NCI-H1417 (cell line): ENCODE measurements around the gene NEGR1.
A peak's percentile ranks its signal among the peaks of the same experiment; 100 is the strongest.

ENCODE experiments used
- DNase-seq, 3 experiments: peaks; one replicate each; lab custom pipeline; 2025; lab: John Stamatoyannopoulos, UW

Gene NEGR1

DNA sequence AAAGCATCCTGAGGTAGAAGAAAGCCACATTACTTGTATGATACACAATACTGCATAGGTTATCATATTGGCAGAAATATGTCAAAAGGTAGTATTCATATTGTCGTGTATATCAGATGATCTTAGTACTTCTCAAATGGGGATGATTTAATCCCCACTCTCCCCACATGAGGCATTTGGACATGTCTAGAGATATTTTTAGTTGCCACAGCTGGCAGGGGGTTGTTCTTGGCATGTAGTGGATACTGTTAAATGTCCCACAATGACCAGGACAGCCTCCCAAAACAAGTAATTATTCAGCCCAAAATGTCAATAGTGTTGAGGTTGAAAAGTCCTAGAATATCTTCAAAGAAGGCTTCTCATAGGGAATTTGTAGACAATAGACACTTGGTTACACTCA, 162.8 kb downstream of the NEGR1 start:
- DNase-seq, result no peak

DNA sequence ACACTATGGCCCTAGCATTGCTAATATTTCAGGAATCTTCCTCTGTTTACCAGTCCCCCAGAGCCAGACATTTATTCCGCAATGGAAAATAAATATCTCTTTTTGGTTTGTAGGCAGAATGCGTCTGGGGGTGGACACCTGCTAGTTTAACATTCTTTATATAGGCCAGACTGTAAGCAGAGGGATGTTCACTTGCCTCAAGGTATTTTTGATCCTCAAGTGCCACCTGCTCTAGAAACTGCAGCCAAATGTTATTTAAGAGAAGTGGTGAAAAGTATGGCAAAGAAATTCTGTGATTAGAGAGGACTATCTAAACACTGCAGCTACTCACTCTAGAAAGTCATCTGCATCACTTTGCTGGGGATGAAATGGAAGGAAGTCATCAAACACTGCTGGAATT, 164.7 kb downstream of the NEGR1 start:
- no peak for DNase-seq

DNA sequence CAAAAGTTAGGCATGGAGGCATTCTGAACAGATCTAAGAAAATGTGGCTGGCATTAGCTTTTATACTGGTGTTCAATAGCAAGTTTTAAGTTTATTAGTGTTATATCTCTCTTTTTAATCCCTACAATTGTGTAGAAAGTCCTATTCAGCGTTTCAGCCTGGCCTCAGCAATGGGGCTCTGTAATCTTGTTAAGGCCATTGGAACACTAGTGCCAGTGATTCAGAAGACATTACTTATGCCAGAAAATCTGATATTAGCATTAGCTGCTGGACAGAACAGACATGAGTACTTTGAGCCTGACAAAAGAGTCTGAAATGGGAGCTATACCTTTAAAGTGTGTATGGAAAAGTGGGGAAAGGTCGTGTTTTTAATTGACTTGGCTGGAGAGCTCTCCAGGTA, 167.0 kb downstream of the NEGR1 start:
- DNase-seq, result no peak

DNA sequence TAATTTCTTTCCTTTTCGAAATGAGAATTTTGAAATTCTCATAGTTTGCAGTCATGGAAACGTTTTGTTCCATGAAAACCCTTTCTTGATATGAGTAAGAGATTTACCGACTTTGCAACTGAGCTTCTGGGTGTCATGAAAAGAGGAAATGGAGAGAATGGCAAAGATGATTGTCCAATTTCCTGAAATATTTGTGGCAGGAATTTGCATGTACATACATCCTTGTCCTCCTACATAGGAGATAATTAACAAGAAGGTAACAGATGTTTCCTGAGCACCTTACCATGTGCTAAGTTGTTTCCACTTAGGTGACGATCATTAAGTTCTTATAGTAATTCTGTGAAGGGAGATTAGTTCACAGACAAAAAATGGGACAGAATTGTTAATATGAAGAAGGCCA, 170.7 kb downstream of the NEGR1 start:
- DNase-seq, result no peak

DNA sequence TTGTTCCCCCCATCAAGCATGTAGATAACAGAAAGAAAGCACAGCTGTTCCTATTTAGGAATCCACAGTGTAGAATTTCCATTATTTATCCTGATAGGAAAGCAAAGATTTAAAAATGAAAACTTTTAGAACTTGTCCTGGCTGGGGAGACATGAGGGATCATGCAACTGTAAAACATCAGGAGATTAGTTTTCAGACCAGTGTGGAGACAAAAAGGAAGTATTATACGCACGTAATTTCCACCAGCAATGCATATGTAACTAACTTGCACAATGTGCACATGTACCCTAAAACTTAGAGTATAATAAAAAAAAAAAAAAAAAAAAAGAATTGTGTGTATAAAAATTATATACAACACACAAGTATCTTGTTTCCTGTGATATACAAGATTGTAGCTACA, 172.4 kb downstream of the NEGR1 start:
- DNase-seq, result no peak

DNA sequence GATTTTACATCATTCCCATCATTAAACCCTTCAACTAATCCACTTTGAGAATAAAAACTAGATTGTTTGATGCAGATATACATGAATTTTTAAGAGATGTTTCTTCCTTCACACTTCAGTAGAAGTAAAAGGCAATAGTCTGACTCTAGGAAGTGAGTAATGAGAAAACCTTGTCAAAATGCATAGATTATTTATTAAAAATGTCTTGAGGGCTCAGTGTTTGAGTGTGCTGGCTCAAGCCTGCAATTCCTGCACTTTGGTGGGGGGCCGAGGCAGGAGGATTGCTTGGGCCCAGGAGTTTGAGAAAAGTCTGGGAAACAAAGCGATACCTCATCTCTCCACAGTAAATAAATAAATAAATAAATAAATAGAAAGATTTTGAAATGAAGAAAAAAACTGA, 177.1 kb downstream of the NEGR1 start:
- no peak for DNase-seq

DNA sequence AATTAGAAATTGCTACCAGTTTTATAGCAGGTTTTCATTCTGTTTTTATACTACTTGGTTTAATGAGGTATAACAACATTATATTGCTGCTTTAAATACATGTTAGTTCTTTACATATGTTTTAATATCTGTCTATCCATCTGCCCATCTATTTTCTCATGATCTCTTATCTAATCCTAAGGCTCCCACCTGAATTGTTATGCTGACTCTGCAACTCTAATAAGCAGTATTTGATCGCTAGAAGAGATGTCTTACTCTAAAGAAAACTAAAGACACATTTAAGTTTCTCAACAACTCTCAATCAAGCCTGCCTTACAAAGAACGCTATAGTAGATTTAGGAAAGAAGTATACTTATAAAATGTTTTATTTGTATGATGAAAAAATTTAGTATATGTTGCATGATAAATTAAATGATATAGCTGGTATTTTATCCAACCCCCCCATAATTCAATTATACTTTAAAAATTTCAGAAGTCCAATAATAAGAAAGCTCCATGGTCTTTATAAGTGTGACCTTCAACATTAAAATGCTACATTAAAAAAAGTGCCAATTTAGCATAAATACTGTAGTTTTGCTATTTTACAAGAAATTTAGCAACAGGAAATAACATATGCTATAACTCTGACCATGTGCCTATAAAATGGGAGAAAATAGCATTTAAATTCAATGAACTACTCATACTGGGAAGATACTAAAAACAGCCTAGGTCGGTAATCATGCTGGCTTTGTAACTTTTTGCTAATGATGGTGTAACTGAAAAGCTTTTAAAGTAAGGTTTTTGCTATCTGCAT, 180.3 kb downstream of the NEGR1 start:
- no peak for DNase-seq

DNA sequence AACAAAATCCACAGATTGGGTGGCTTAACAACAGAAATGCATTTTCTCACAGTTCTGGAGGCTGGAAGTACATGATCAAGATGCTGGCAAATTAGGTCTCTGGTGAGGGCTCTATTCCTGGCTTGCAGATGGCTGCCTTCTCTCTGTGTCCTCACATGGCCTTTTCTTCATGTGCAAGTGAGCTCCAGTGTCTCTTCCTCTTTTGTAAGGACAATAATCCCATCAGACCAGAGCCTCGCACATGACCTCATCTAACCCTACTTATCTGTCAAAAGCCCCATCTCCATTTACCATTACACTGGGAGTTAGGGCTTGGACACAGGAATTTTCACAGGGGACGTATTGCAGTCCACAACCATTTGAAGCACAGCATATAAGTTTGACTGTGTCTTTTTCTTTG, 181.6 kb downstream of the NEGR1 start:
- no peak for DNase-seq

DNA sequence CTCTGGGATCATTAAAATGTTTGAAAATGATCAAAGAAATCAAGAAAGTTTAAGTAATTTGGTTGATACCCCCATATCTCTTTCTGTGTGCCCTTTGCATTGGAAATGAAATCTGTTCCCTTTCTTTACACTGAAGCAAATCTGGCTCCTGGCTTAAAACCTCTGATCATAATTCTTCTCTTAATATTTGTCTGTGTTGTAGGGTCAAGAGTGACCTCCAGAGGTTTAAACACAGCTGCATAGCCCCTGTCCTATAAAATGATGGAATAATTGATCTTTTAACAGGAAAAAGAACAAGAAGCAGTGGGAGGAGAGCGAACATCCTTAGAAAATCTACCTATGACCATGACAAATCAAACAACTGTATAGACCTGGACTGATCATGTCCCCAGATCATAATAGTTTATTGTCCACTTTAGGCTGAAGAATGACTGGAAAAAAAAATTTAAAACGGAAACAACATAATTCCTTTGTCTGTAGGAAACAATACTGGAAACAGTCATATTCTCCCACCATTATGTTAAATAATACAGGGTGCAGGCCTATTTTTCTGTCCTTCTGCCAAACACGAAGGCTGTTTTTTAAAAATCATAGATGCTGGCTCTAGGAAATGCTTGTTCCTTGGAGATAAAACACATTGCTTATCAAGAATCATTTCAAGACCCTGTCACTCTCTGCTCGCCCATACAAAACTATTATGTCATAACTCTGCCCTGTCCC, 184.3 kb downstream of the NEGR1 start:
- DNase-seq, result no peak

DNA sequence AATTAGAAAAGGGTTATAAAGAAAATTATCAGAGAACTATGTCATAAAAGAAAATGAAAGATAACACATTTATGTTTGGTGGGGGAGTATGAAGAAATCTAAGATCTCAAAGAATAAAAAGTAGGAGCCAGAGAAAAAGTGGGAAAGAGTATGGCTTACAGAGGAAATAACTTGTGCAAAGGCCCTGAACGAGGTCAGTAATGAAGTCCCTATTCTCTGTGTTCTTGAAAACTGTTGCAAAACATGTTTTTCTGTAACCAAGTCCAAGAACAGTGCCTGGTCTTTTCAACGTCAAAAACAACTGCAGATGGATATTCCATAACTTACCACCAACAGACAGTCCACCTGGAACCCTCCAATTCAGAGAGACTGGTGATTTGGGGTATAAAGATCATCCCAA, 188.1 kb downstream of the NEGR1 start:
- no peak for DNase-seq

DNA sequence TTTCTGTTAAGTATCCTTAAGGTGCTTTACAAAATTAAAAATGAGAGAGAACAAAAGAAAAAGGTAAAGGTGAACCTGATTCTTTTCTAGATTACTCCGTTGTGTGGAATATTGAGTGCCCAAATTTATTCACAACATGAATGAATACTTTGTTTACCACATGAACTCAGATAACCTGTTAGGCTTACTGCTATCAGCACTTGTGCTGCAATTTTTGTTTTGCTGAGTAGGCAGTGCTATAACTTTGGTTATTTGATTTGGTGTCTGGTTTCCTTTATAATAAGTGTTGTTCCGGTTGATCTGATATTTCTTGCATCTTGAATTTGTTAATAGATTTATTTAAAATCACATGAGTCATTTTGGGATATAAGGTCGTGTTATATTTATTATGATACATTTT, 195.9 kb downstream of the NEGR1 start:
- peak in 1 of 3 experiments; percentile 63 for DNase-seq

DNA sequence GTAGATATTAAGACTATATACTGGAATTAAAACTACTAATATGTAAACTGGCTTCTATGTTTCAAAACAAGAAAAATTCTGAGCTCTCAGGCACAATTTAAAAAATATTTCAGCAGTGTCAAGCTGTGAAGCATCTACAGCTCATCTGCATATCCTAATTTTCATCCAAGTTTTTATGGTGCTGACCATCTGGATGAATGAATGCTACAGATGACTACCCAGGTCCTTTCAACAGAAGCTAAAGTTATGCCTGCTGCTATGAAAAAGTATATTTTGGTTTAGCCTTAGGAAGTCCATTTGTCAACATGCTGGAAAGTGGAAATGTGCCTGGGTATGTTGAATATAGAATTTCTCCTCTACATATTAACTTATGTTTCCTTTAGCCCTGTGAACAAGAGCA, 206.9 kb downstream of the NEGR1 start:
- DNase-seq, result no peak

DNA sequence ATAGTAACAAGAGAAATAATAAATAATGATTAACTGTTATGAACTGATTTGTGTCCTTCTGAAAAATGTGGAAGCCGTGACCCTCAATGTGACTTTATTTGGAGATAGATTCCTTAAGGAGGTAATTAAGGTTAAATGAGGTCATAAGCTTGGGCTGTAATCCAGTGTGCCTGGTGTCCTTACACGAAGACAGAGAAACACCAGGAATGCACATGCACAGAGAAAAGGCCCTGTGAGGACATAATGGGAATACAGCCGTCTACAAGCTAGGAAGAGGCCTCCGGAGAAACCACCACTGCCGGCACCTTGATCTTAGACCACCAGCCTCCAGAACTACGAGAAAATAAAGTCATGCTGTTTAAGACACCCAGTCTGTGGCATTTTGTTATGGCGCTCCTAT, 215.9 kb downstream of the NEGR1 start:
- DNase-seq, result no peak

DNA sequence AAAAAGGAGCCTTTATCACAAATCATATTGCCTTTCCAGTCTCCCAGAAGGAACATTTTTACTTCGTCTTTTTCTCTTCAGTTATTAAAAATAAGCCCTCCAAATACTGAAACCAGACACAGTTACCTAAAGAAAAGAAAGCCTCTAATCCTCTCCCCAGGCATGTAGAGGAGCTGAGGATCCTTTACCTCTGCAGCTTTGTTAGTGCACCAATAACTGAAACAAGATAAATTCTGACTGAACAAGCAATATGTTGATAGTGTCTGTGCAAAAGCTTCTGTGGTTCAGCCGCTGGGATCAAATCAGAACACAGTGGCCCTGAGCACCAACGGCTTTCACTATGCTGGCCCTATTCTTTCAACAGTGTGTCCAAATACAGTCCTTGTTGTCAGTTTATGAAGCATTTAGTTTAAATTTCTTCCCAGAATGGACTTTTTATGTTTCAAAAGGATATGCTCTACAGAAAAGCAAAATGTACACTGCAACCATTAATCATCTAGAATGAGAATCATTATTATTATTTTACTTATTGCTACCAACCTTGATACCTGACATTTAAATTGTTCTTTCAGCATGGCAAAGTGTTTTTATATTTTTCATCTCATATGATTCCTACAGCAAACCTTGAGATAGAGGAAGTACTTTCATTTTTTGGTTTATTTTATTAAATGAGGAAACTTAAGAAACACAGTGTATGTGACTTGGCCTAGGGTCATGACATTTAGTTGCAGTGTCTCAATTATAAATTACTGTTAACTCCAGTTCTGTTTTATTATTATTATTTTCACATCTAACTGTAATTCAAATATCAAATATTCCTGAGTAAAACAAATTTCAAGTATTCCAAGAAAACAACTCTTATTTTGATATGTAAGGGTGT, 217.9 kb downstream of the NEGR1 start:
- DNase-seq, result no peak

DNA sequence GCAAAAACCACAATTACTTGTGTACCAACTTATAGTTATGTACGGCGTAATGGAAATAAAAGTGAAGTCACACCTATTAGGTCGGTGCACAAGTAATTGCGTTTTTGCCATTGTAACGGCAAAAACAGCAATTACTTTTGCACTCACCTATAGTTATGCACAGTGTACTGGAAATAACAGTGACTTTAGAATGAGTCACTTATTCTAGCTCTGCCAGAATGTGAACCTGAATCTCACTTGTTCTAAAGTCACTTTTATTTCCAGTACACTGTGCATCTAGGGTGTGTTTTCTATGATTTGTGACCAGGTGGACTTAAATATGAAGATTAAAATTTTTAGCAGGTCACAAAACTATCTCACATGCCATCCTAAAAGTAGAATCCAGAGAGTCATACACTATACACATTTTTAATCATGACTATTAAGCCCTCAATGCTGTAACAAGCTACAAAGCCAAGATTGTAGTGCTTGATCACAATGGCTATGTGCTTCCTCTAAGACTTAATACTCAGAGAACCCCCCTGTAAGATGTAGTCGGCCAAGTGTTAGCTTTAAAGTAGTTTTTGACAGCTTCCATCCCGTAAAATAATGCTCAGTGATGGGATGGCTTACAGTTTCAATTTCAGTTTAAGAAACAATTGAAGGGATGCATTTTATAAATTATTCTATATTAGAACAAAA, 218.8 kb downstream of the NEGR1 start:
- DNase-seq, result no peak

DNA sequence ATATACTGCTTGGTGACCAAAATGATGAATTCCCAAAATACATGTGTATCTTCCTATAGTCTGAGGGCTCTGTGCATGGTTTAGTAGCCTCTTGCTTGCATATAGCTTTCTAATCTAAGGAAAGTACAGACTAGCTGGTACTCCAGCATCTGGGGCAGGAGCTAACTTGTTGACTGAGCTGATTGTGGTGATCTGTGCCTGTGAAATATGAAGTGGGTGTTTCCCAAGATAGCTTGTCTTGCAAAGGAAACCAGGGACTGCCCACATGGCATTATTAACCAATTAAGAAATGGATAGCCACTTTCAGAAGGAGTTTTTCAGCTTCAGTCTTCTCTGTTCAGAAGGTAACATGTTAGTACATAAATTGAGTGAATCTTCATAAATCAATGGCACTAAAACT, 219.8 kb downstream of the NEGR1 start:
- DNase-seq, result peak in 1 of 3 experiments; percentile 9

DNA sequence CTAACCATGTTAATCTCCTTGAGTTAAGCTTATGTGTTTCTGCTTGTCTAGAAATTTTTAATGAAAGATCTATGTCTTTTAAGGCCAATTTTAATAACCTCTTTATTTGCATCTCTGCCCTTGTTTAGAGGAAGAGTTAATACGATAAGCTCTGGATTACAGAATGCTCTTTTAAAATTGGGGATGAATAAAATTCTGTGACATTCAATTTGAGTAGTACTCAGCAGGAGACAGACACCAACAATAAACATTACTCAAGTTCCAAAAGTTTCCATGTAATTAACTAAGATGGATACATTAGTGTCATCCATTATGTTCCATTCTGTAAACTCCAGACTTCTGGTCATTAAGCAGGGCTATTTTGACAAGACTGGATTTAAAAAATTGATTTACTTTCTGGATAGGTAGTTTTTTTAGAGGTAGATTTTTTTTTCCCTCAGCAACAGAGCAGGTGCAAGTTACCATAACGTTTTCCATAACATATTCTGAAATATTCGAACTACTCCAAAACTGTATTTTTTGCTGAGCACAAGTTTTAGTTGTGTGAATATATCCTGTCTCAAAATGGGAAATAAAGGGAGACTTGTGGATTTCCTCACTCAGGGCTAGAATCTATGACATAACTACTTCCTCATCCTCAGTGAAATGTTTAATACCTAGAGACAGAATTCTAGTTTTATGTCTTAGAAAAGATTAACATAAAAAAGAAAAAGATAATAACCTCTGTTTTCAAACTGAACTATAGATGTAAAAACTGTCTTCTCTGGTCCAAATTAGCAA, 221.7 kb downstream of the NEGR1 start:
- DNase-seq, result peak in 1 of 3 experiments; percentile 24

DNA sequence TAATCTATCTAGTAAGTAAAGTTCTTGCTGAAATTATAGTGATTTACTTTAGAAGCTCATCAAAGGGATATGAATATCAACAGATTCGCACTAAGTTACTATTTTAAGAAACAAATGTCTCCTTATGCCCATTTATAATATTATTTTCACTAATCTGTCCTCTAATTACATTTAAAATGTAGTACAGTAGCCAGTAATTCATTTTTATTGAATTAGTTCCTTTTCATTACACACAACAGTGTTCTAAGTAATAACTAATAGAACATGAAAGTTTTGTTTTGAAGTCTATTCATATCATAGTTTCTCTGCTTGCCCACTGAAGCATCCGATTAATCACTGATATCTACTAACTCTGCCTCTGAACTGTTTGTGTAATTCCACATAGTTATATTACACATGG, 225.8 kb downstream of the NEGR1 start:
- no peak for DNase-seq

DNA sequence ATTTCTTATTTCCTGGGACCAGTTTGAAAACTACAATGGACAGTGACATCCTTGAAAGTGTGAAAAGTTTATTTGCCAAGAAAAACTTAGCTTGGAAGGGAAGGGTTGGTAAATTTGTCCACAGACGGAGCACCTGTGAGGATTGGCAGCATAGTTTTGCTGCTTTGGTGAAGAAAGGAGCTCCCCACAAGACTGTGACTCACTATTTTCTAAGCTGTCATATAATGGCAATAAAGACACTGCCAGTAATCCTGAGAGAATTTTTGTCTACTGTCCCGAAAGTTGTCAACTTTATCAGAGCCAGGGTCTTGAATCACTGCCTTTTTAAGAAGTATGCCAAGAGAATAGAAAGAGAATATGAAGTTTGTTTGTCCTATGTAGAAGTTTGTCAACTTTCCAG, 230.8 kb downstream of the NEGR1 start:
- DNase-seq, result no peak

DNA sequence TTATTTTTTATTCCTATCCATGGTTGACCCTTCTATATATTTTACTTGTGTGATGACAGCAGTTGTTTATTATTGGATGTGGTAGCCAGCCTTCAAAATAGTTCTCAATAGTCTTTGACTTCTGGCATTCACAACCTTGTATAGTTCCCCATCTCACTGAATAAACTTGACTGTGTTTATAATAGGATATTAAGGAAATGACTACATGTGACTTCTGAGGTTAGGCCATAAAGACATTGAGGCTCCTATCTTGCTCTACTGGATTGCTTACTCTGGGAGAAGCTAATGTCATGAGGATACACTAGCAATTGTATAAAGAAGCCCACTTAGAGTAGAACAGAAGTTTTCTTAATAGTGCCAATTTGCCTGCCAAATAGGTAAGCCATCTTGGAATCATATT, 231.8 kb downstream of the NEGR1 start:
- no peak for DNase-seq

DNA sequence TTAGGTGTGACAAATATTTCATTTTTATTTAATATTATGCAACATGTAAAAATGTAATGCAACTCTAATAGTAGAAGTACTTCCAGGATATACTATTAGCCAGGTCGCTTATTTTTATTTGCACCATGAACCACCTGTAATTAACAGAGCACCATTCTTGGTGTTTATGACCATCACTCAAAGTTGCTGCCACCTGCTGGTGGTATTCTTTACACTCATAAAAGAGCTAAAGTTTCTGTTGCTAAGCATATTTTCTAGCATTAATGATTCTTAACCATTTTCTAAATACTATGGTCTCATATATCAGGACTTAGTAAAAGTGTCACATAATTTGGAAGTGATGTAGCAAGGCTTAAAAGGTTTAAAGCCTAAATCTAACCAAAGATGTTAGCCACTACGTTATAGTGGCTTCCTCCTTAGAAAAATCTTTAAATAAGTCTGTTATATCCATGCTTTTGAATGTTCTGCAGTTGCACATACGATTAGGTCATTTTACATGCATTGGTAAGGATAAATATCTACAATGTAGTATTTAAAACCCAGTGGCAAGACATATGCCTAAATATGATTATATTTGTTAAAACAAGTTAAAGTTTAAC, 244.5 kb downstream of the NEGR1 start:
- DNase-seq, result peak; percentile 32 to 70 (median 61)
